Heart right ventricle (tissue), 16 donors: ENCODE measurements around the gene MRGPRF. TPM values are rescaled to one million over a fixed set of nuclear protein-coding genes. Genes with fewer than 3 reads are reported as not detected.
A peak's percentile ranks its signal among the peaks of the same experiment; 100 is the strongest.

ENCODE experiments used
- ATAC-seq, 8 donors: fragments of 200-7000 bp; cut with Tn5 transposase; one replicate each; pipeline ENCODE4 v1.9.1; 2020; ENCODE audit warnings: mild to moderate bottlenecking in 8 of 8, moderate library complexity in 8 of 8, moderate number of reproducible peaks in 1 of 8
- DNase-seq, 2 donors: peaks; one replicate each; pipeline ENCODE4 v3.0.0-alpha.2; 2020
- H3K27ac ChIP-seq, 10 donors: fragments of 200-600 bp; sonication (generic) in 2 of 10; one replicate each; pipeline versions ENCODE4 v1.5.0 to v1.8.0; 2020 to 2022; ENCODE audit warnings: mild to moderate bottlenecking in 3 of 10
- H3K27me3 ChIP-seq, 7 donors: fragments of 200-600 bp; one replicate each; pipeline ENCODE4 v1.8.0; 2021 to 2022; ENCODE audit warnings: mild to moderate bottlenecking in 2 of 7
- H3K36me3 ChIP-seq, 9 donors: fragments of 200-600 bp; sonication (generic) in 1 of 9; one replicate each; pipeline versions ENCODE4 v1.5.0 to v1.8.0; 2020 to 2022; ENCODE audit warnings: mild to moderate bottlenecking in 2 of 9
- H3K4me1 ChIP-seq, 9 donors: fragments of 200-600 bp; sonication (generic) in 1 of 9; one replicate each; pipeline versions ENCODE4 v1.5.0 to v1.8.0; 2020 to 2022; ENCODE audit warnings: mild to moderate bottlenecking in 4 of 9
- H3K4me3 ChIP-seq, 10 donors: fragments of 200-600 bp; sonication (generic) in 2 of 10; one replicate each; pipeline versions ENCODE4 v1.5.0 to v1.8.0; 2020 to 2022; ENCODE audit warnings: mild to moderate bottlenecking in 7 of 10, moderate library complexity in 2 of 10
- H3K9me3 ChIP-seq, 11 donors: fragments of 200-600 bp in 10 of 11; sonication (generic) in 2 of 11; one replicate each; pipeline versions ENCODE4 v1.5.0 to v1.8.0; 2013 to 2022; ENCODE audit warnings: mild to moderate bottlenecking in 2 of 11, control low read depth in 1 of 11, moderate library complexity in 1 of 11
- CTCF ChIP-seq, 9 donors: fragments of 200-600 bp; sonication (generic) in 2 of 9; IDR thresholded peaks; one replicate each; pipeline versions ENCODE4 v1.5.0 to v1.8.0; 2021 to 2022; ENCODE audit warnings: antibody characterized with exemption in 9 of 9, mild to moderate bottlenecking in 5 of 9, moderate library complexity in 1 of 9
- WGBS, 2 donors: extraction: QIAGEN DNeasy Blood & Tissue Kit; methylation state at CpG; one replicate each; pipeline ENCODE4 v1.1.7; 2013; ENCODE audit warnings: inconsistent platforms in 1 of 2; 5-methylcytosine and 5-hydroxymethylcytosine counted together
- intact Hi-C, 10 donors: fragments of 100-400 bp; cut with DNase I; formaldehyde crosslinking; loops; one replicate each; pipeline versions ENCODE4 v1.11.1 to v1.14.2; 2022
- polyA plus RNA-seq, 2 donors: library from polyadenylated mRNA; stranded (reverse); fragments of 200-250 nt; gene quantifications; one replicate each; pipeline ENCODE4 v1.2.3, GENCODE V29; 2013
- total RNA-seq, 10 donors: library from RNA; stranded (reverse); fragmentation: NEBNext Ultra II Directional in 3 of 10; extraction: Animal tissue kit (Norgen Biotek cat#: 25700) in 3 of 10; gene quantifications; one replicate each; pipeline versions ENCODE4 v1.2.1 to v1.2.4, GENCODE V29; 2021 to 2023
- donor health status: Arrhythmogenic right ventricular cardiomyopathy.
- donor health status: ischemic (EF 13 %, LVEDD 7.1; RV severe dilation, severe dysfunction).
- donor health status: healthy with polysubstance abuse.
- donor health status: DM: no; HTN: yes; CAD: no.
- donor health status: DM: no; HTN: no; CAD: no.
- donor health status: ischemic (EF 25% LVEDD 6.9; RV normal size, moderate dysfunction).
- donor health status: ischemic (EF 25% LVEDD 5.7; RV mildly dilated, moderate dysfunction).
- donor health status: healthy.
- donor health status: DM: yes; HTN: yes; CAD: no.
- donor health status: Ischemic cardiomyopathy.
- donor health status: ischemic (EF 35%, LVEDD 5.7; RV mildly dilated, moderate dysfunction).
- donor health status: nonischemic (EF 11% LVEDD 7.7; RV severe dilation, severe dysfunction).
- donor health status: DM: yes; HTN: yes; CAD: no.
- donor health status: PGD.
- donor health status: ischemic (EF 29% LVEDD 5.4; RV normal size, mild dysfunction).
- donor health status: nonischemic (EF 23%, LVEDD 6.1; RV moderate dilation, normal function).

Gene MRGPRF
- total and polyA plus RNA-seq, 12 donors = 0.98 to 10.7 (median 2.4) TPM

- intact Hi-C loops = no loop called here
- ATAC-seq (peak; percentile 1 to 56 (median 20)), DNase-seq (peak; percentile 55 to 64)
- no peak overlapping the region for H3K4me3 ChIP-seq
- peaks cover 0 to 40% (median 29%) of the 10 kb centered on the region in 7 donors for H3K27me3 ChIP-seq
- H3K9me3 ChIP-seq = no peaks in the 10 kb centered on the region
- 66 to 70% methylated on average over 17 of the region's 17 CpGs for WGBS, 2 donors
- H3K27ac ChIP-seq = peak overlapping the region in 9 of 10 donors; percentile 19 to 83 (median 55)
- no peak for TF ChIP-seq CTCF (IDR thresholded peaks at IDR 0.05)
- peaks cover 0 to 9% (median 0%) of the 10 kb centered on the region in 9 donors for H3K36me3 ChIP-seq
- peaks cover 5 to 59% (median 36%) of the 10 kb centered on the region in 9 donors for H3K4me1 ChIP-seq
Measured at GRCh38 chr11:69008737-69009440, 4.2 kb downstream of the MRGPRF start.

- no peak overlapping the region for H3K4me3 ChIP-seq
- WGBS, 2 donors = 60 to 66% methylated on average over 8 of the region's 8 CpGs
- intact Hi-C loops = no loop called here
- peaks cover 5 to 50% (median 28%) of the 10 kb centered on the region in 9 donors for H3K4me1 ChIP-seq
- no peak for DNase-seq
- H3K36me3 ChIP-seq = peaks cover 0 to 9% (median 0%) of the 10 kb centered on the region in 9 donors
- peak overlapping the region in 9 of 10 donors; percentile 16 to 83 (median 55) for H3K27ac ChIP-seq
- no peak for ATAC-seq
- H3K9me3 ChIP-seq = no peaks in the 10 kb centered on the region
- TF ChIP-seq CTCF (IDR thresholded peaks at IDR 0.05) = no peak
- H3K27me3 ChIP-seq = peaks cover 0 to 31% (median 22%) of the 10 kb centered on the region in 7 donors
Measured at GRCh38 chr11:69007975-69008381, 5.1 kb downstream of the MRGPRF start.

- Histone ChIP-seq H3K36me3 (peaks cover 0 to 9% (median 0%) of the 10 kb centered on the region in 9 donors), H3K4me3 (no peak overlapping the region), H3K4me1 (peaks cover 5 to 40% (median 28%) of the 10 kb centered on the region in 9 donors), H3K9me3 (no peaks in the 10 kb centered on the region), H3K27me3 (peaks cover 0 to 20% (median 12%) of the 10 kb centered on the region in 7 donors), H3K27ac (no peak overlapping the region)
- DNase-seq (no peak), ATAC-seq (no peak)
- intact Hi-C loops = no loop called here
- no peak for TF ChIP-seq CTCF (IDR thresholded peaks at IDR 0.05)
- 89 to 96% methylated on average over 12 of the region's 12 CpGs for WGBS, 2 donors
Measured at GRCh38 chr11:69006816-69007215, 6.2 kb downstream of the MRGPRF start.

GRCh38 chr11:69005631-69006368, 7.2 kb downstream of the MRGPRF start:
- DNase-seq = no peak
- peaks cover 0 to 9% (median 0%) of the 10 kb centered on the region in 9 donors for H3K36me3 ChIP-seq
- H3K4me1 ChIP-seq = peaks cover 4 to 41% (median 21%) of the 10 kb centered on the region in 9 donors
- TF ChIP-seq CTCF (IDR thresholded peaks at IDR 0.05) = no peak
- WGBS, 2 donors = 93 to 97% methylated on average over 48 of the region's 48 CpGs
- intact Hi-C loops = no loop called here
- no peaks in the 10 kb centered on the region for H3K9me3 ChIP-seq
- H3K4me3 ChIP-seq = no peak overlapping the region
- no peak for ATAC-seq
- no peak overlapping the region for H3K27ac ChIP-seq
- peaks cover 0 to 10% (median 2%) of the 10 kb centered on the region in 7 donors for H3K27me3 ChIP-seq
